Measurements from ENCODE around the gene COX6A2. TPM values are rescaled to one million over a fixed set of nuclear protein-coding genes. Genes with fewer than 3 reads are reported as not detected.

Gene COX6A2
- total RNA-seq, 2 donors from 2014 or later = not detected

DNA sequence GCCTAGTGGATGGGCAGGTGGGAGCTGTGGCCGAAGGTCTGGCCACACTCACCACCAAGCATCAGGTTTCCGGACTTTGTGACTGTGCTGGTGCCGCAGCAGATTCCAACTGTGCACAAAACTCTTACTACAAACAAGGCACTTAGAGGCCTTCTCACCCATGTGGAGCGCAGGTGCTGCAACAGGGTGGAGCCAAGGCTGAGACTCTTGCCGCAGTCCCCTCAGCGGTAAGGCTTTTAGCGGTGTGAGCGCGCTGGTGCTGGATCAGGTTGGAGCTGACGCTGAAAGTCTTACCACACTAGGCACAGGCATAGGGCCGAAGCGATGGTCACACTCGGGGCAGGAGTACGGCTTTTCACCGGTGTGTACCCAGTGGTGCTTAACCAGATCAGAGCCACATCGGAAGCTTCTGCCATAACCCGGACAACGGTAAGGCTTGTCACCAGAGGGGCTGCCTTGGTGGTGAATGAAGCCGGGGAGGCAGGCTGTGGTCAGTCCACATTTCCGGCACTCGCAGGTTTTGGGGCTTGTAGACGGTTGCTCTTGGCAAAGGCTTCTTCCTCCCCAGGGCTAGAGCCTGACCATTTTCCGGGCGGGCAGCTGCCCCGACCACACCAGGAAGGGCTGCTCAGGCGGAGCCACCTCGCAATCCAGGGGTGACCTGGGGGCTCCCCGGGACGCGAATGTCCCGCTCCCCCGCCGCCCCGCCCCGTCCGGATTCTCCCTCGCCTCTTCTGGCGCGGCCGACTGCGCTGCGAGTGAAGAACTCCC lies 30.1 kb upstream of the COX6A2 start:
- Histone ChIP-seq H3K4me1 (peaks cover 27% of the 10 kb centered on the region), H3K27me3 (no peaks in the 10 kb centered on the region), H3K27ac (peak overlapping the region; percentile 91), H3K9me3 (no peaks in the 10 kb centered on the region), H3K9ac (ENCODE audit: low read depth in 2 of 2, low read length in 2 of 2) (peak overlapping the region; percentile 84 to 97), H3K4me3 (peak overlapping the region; percentile 71), H3K36me3 (no peaks in the 10 kb centered on the region)
- intact Hi-C loops (cut with DNase I) = loop anchor here (10.0 kb wide), 2 partner anchors 273 to 407 kb away; partner anchors contain the start of gene FUS
- DNase-seq = peak; percentile 67
- TF ChIP-seq, protein P1, sequence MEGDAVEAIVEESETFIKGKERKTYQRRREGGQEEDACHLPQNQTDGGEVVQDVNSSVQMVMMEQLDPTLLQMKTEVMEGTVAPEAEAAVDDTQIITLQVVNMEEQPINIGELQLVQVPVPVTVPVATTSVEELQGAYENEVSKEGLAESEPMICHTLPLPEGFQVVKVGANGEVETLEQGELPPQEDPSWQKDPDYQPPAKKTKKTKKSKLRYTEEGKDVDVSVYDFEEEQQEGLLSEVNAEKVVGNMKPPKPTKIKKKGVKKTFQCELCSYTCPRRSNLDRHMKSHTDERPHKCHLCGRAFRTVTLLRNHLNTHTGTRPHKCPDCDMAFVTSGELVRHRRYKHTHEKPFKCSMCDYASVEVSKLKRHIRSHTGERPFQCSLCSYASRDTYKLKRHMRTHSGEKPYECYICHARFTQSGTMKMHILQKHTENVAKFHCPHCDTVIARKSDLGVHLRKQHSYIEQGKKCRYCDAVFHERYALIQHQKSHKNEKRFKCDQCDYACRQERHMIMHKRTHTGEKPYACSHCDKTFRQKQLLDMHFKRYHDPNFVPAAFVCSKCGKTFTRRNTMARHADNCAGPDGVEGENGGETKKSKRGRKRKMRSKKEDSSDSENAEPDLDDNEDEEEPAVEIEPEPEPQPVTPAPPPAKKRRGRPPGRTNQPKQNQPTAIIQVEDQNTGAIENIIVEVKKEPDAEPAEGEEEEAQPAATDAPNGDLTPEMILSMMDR (IDR thresholded peaks at IDR 0.05) = no peak

DNA sequence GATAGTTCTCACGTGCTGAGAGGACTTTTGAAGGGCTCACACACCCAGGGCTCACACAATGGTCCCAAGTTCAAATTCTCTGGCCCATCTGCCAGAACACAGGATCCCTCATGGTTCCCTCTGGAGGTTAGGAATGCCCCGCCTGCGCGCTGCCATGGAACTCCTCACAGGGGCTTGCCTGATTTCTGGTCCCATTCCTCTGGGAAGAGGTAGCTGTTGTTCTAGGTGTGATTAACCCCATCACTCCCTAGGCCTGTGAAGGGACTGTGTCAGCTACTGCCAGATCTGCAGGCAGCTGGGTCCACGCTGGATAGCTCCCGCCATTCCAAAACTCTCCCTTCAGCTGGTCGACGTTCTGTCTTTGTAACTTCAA lies 28.8 kb upstream of the COX6A2 start:
- TF ChIP-seq, protein P1 (IDR thresholded peaks at IDR 0.05) = no peak
- H3K9ac ChIP-seq (ENCODE audit: low read depth in 2 of 2, low read length in 2 of 2) = no peak overlapping the region
- H3K36me3 ChIP-seq = no peaks in the 10 kb centered on the region
- intact Hi-C loops (cut with DNase I) = loop anchor here (10.0 kb wide), 2 partner anchors 272 to 408 kb away; partner anchors contain the start of gene FUS
- peaks cover 27% of the 10 kb centered on the region for H3K4me1 ChIP-seq
- no peaks in the 10 kb centered on the region for H3K27me3 ChIP-seq
- H3K4me3 ChIP-seq = no peak overlapping the region
- no peaks in the 10 kb centered on the region for H3K9me3 ChIP-seq
- no peak overlapping the region for H3K27ac ChIP-seq
- no peak for DNase-seq

DNA sequence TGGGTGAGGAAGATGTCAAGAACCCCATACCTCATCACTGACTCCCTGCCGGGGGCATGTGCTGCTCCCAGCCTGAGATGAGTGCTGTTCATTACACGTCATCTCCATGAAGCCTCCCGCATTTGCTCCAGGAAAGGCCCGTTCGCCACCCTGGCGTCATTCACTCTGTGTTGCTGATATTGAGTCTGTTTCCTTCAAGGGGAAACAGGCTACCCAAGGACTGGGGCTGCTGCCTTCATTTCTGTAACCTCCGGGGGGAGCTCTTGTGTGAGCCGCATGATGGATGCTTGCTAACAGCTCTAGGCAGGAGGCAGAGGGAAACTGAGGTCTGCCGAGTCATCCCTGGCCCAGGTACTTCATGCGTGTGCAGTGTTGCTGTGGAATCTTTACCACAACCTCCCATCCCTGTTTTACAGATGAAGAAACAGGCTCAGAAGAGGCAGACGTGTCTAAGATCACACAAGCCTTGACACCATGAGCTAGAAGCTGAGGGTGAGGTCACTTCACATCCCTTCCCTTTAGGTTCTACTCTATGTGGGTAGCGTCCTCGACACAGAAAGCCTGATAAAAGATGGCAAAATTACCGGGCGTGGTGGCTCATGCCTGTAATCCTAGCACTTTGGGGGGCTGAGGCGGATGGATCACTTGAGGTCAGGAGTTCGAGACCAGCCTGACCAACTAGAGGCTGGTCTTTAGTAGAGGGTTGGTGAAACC lies 27.6 kb upstream of the COX6A2 start:
- Histone ChIP-seq H3K27ac (no peak overlapping the region), H3K36me3 (no peaks in the 10 kb centered on the region), H3K4me3 (no peak overlapping the region), H3K4me1 (peaks cover 27% of the 10 kb centered on the region), H3K27me3 (no peaks in the 10 kb centered on the region), H3K9me3 (no peaks in the 10 kb centered on the region), H3K9ac (ENCODE audit: low read depth in 2 of 2, low read length in 2 of 2) (peak overlapping the region in 1 of 2 donors; percentile 45)
- TF ChIP-seq, protein P1 (IDR thresholded peaks at IDR 0.05) = no peak
- no peak for DNase-seq
- intact Hi-C loops (cut with DNase I) = loop anchor here (10.0 kb wide), 2 partner anchors 271 to 409 kb away; partner anchors contain the start of gene FUS

DNA sequence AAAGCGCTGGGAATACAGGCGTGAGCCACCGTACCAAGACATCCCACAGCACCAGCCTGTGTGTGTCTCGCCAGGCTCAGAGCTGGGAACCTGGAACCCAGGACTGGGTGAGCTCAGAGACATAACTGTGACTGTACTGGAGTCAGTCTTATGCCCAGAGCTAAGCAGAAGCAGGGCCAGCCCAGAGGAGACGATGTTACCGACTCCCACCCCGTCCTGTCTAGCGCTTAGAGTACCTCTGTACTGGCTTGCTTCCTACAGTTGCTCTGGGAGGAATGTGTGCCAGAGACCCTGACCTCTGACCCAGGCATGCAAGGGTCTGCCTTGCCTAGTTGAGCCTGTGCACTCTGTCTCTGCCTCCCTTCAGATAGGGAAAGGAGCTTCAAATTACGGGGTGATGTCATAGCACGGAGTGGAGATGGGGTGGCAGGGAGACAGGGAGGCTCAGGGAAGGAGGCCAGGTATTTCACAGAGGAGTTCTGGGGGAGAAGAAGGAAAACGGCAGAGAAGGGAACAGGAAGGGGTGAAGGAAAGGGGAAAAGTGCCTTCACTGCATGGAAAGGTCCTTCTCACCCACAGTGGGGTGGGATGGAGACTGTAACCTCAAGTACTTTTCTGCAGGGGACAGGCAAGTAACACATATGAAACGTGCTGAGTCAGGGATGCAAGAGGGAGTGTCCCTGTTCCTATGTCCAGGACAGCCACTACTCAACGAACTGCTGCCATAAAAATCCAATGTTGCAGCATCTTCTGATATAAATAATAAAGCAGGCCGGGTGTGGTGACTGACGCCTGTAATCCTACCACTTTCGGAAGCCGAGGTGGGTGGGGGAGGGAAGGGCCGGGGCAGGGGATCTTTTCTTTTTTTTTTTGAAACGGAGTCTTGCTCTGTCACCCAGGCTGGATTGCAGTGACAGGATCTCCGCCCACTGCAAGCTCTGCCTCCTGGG lies 25.4 kb upstream of the COX6A2 start:
- H3K36me3 ChIP-seq = no peaks in the 10 kb centered on the region
- intact Hi-C loops (cut with DNase I) = loop anchor here (10.0 kb wide), 2 partner anchors 269 to 411 kb away; partner anchors contain the start of gene FUS
- peak overlapping the region; percentile 27 for H3K27ac ChIP-seq
- no peak for DNase-seq
- H3K4me1 ChIP-seq = peaks cover 22% of the 10 kb centered on the region
- TF ChIP-seq, protein P1 (IDR thresholded peaks at IDR 0.05) = no peak
- no peak overlapping the region for H3K4me3 ChIP-seq
- H3K27me3 ChIP-seq = no peaks in the 10 kb centered on the region
- no peaks in the 10 kb centered on the region for H3K9me3 ChIP-seq
- H3K9ac ChIP-seq (ENCODE audit: low read depth in 2 of 2, low read length in 2 of 2) = peak overlapping the region in 1 of 2 donors; percentile 26
